ENCODE measurements around the gene NUP210. TPM values are rescaled to one million over a fixed set of nuclear protein-coding genes. Genes with fewer than 3 reads are reported as not detected.

Gene NUP210
- total RNA-seq, 3 donors from 2014 or later, result 6.7 to 14.8 (median 8.1) TPM

DNA sequence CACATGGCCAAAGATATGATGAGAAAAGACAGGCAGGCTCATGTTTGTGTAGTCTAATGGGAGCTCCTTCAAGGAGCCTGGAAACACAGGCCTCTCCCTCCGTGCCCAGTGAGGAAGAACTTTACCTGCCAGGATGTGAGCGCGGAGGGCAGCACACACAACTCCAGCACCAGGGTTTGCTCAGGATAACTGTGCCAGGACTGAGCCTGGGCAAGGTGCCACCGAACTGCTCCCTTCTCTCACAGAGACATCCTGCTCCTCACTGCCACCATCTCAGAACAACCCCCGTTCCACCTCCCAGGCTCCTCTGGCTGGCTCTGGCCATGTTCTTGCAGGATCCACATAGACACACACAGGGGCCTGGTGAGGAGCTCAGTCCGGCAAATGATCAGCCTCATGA, 87.4 kb downstream of the NUP210 start:
- TF ChIP-seq CTCF (IDR thresholded peaks at IDR 0.05), result no peak
- intact Hi-C loops (cut with DNase I, micrococcal nuclease), result no loop called here
- Histone ChIP-seq H3K36me3 (ENCODE audit: low read depth) (no peaks in the 10 kb centered on the region), H3K9me3 (no peaks in the 10 kb centered on the region), H3K4me3 (no peak overlapping the region), H3K4me1 (ENCODE audit: low read depth) (no peaks in the 10 kb centered on the region)
- DNase-seq (no peak), ATAC-seq (no peak)

GRCh38 chr3:13332158-13332557, 88.0 kb downstream of the NUP210 start:
- DNase-seq (peak in 1 of 3 donors; percentile 29), ATAC-seq (peak; percentile 66)
- TF ChIP-seq CTCF (IDR thresholded peaks at IDR 0.05), result no peak
- intact Hi-C loops (cut with DNase I, micrococcal nuclease), result no loop called here
- Histone ChIP-seq H3K36me3 (ENCODE audit: low read depth) (no peaks in the 10 kb centered on the region), H3K9me3 (no peaks in the 10 kb centered on the region), H3K4me3 (no peak overlapping the region), H3K4me1 (ENCODE audit: low read depth) (no peaks in the 10 kb centered on the region)

GRCh38 chr3:13329746-13330145, 90.4 kb downstream of the NUP210 start:
- no peaks in the 10 kb centered on the region for H3K9me3 ChIP-seq
- DNase-seq (no peak), ATAC-seq (no peak)
- no peak for TF ChIP-seq CTCF (IDR thresholded peaks at IDR 0.05)
- H3K4me1 ChIP-seq (ENCODE audit: low read depth), result no peaks in the 10 kb centered on the region
- H3K36me3 ChIP-seq (ENCODE audit: low read depth), result no peaks in the 10 kb centered on the region
- H3K4me3 ChIP-seq, result no peak overlapping the region
- intact Hi-C loops (cut with DNase I, micrococcal nuclease), result no loop called here

GRCh38 chr3:13325892-13326443, 94.2 kb downstream of the NUP210 start:
- intact Hi-C loops (cut with DNase I, micrococcal nuclease), result no loop called here
- Histone ChIP-seq H3K36me3 (ENCODE audit: low read depth) (no peaks in the 10 kb centered on the region), H3K4me3 (no peak overlapping the region), H3K4me1 (ENCODE audit: low read depth) (no peaks in the 10 kb centered on the region), H3K9me3 (no peaks in the 10 kb centered on the region)
- DNase-seq (peak in 1 of 3 donors; percentile 11), ATAC-seq (peak; percentile 30)
- no peak for TF ChIP-seq CTCF (IDR thresholded peaks at IDR 0.05)

GRCh38 chr3:13324835-13325501, 95.2 kb downstream of the NUP210 start:
- Histone ChIP-seq H3K9me3 (no peaks in the 10 kb centered on the region), H3K36me3 (ENCODE audit: low read depth) (no peaks in the 10 kb centered on the region), H3K4me1 (ENCODE audit: low read depth) (no peaks in the 10 kb centered on the region), H3K4me3 (no peak overlapping the region)
- intact Hi-C loops (cut with DNase I, micrococcal nuclease), result no loop called here
- TF ChIP-seq CTCF (IDR thresholded peaks at IDR 0.05), result no peak
- DNase-seq (peak in 1 of 3 donors; percentile 12), ATAC-seq (peak; percentile 9)
